Activated naive CD8-positive, alpha-beta T cell treated with anti-CD3 and anti-CD28 coated beads, Interleukin-2, amount 50 U/mL, for 24 hours (primary cell): ENCODE results near the gene AKAP6.

Source experiments
- ATAC-seq: fragments of 150-1000 bp; cut with Tn5 transposase; one replicate; pipeline ENCODE4 v1.10.0; 2021
- DNase-seq: peaks from one replicate; pipeline ENCODE4 v3.0.0; 2021
- H3K27ac Mint-ChIP-seq: one replicate; pipeline ENCODE4 v1.8.0; 2021; ENCODE audit warnings: mild to moderate bottlenecking, mixed read lengths
- H3K27me3 Mint-ChIP-seq: one replicate; pipeline ENCODE4 v1.8.0; 2021; ENCODE audit warnings: mixed read lengths
- H3K36me3 Mint-ChIP-seq: one replicate; pipeline ENCODE4 v1.8.0; 2021; ENCODE audit warnings: low read depth, mixed read lengths
- H3K4me1 Mint-ChIP-seq: one replicate; pipeline ENCODE4 v1.8.0; 2021; ENCODE audit warnings: mixed read lengths
- H3K4me3 Mint-ChIP-seq: one replicate; pipeline ENCODE4 v1.8.0; 2021; ENCODE audit warnings: mild to moderate bottlenecking, moderate library complexity, mixed read lengths
- H3K9me3 Mint-ChIP-seq: one replicate; pipeline ENCODE4 v1.8.0; 2021; ENCODE audit warnings: mixed read lengths

Gene AKAP6

GRCh38 chr14:32319368-32320049 lies 9.6 kb upstream of the AKAP6 start:
- no peaks in the 10 kb centered on the region for H3K36me3 Mint-ChIP-seq
- no peaks in the 10 kb centered on the region for H3K27me3 Mint-ChIP-seq
- H3K27ac Mint-ChIP-seq = no peak overlapping the region
- ATAC-seq = no peak
- H3K4me3 Mint-ChIP-seq = no peak overlapping the region
- no peaks in the 10 kb centered on the region for H3K9me3 Mint-ChIP-seq
- no peak for DNase-seq
- no peaks in the 10 kb centered on the region for H3K4me1 Mint-ChIP-seq

- Mint-ChIP-seq H3K36me3 (no peaks in the 10 kb centered on the region), H3K27me3 (no peaks in the 10 kb centered on the region), H3K27ac (no peak overlapping the region), H3K4me1 (no peaks in the 10 kb centered on the region), H3K4me3 (no peak overlapping the region), H3K9me3 (peaks cover 10% of the 10 kb centered on the region)
- no peak for ATAC-seq
- DNase-seq = no peak
Observed at GRCh38 chr14:32324601-32325000, 4.5 kb upstream of the AKAP6 start.

GRCh38 chr14:32327255-32327961 lies 1.7 kb upstream of the AKAP6 start:
- Mint-ChIP-seq H3K4me1 (no peaks in the 10 kb centered on the region), H3K9me3 (peaks cover 10% of the 10 kb centered on the region), H3K36me3 (no peaks in the 10 kb centered on the region), H3K27me3 (no peaks in the 10 kb centered on the region), H3K4me3 (no peak overlapping the region), H3K27ac (no peak overlapping the region)
- ATAC-seq (peak; percentile 52), DNase-seq (no peak)

- no peak for DNase-seq
- Mint-ChIP-seq H3K27ac (no peak overlapping the region), H3K36me3 (no peaks in the 10 kb centered on the region), H3K9me3 (peaks cover 10% of the 10 kb centered on the region), H3K27me3 (no peaks in the 10 kb centered on the region), H3K4me3 (no peak overlapping the region), H3K4me1 (no peaks in the 10 kb centered on the region)
- no peak for ATAC-seq
Observed at GRCh38 chr14:32329690-32330285, 690 bp downstream of the AKAP6 start.

- H3K9me3 Mint-ChIP-seq = peaks cover 3% of the 10 kb centered on the region
- H3K4me3 Mint-ChIP-seq = no peak overlapping the region
- DNase-seq (no peak), ATAC-seq (no peak)
- no peak overlapping the region for H3K27ac Mint-ChIP-seq
- no peaks in the 10 kb centered on the region for H3K36me3 Mint-ChIP-seq
- H3K27me3 Mint-ChIP-seq = no peaks in the 10 kb centered on the region
- H3K4me1 Mint-ChIP-seq = no peaks in the 10 kb centered on the region
Observed at GRCh38 chr14:32330351-32331111, 1.4 kb downstream of the AKAP6 start.

GRCh38 chr14:32331206-32331605 lies 2.1 kb downstream of the AKAP6 start:
- H3K27ac Mint-ChIP-seq = no peak overlapping the region
- no peak overlapping the region for H3K4me3 Mint-ChIP-seq
- ATAC-seq (no peak), DNase-seq (no peak)
- H3K27me3 Mint-ChIP-seq = no peaks in the 10 kb centered on the region
- H3K36me3 Mint-ChIP-seq = no peaks in the 10 kb centered on the region
- no peaks in the 10 kb centered on the region for H3K4me1 Mint-ChIP-seq
- H3K9me3 Mint-ChIP-seq = no peaks in the 10 kb centered on the region

GRCh38 chr14:32332415-32333316 lies 3.6 kb downstream of the AKAP6 start:
- no peaks in the 10 kb centered on the region for H3K9me3 Mint-ChIP-seq
- H3K4me1 Mint-ChIP-seq = no peaks in the 10 kb centered on the region
- no peak for ATAC-seq
- H3K4me3 Mint-ChIP-seq = no peak overlapping the region
- H3K27me3 Mint-ChIP-seq = no peaks in the 10 kb centered on the region
- no peak for DNase-seq
- no peak overlapping the region for H3K27ac Mint-ChIP-seq
- no peaks in the 10 kb centered on the region for H3K36me3 Mint-ChIP-seq

GRCh38 chr14:32336702-32337101 lies 7.6 kb downstream of the AKAP6 start:
- Mint-ChIP-seq H3K27me3 (no peaks in the 10 kb centered on the region), H3K9me3 (no peaks in the 10 kb centered on the region), H3K4me1 (no peaks in the 10 kb centered on the region), H3K4me3 (no peak overlapping the region), H3K27ac (no peak overlapping the region), H3K36me3 (no peaks in the 10 kb centered on the region)
- DNase-seq (no peak), ATAC-seq (no peak)

- Mint-ChIP-seq H3K4me3 (no peak overlapping the region), H3K4me1 (no peaks in the 10 kb centered on the region)
- ATAC-seq = no peak
Observed at GRCh38 chr14:32337759-32338158, 8.7 kb downstream of the AKAP6 start.

GRCh38 chr14:32339188-32339587 lies 10.1 kb downstream of the AKAP6 start:
- no peaks in the 10 kb centered on the region for H3K9me3 Mint-ChIP-seq
- DNase-seq (no peak), ATAC-seq (no peak)
- no peaks in the 10 kb centered on the region for H3K4me1 Mint-ChIP-seq
- no peak overlapping the region for H3K27ac Mint-ChIP-seq
- no peaks in the 10 kb centered on the region for H3K27me3 Mint-ChIP-seq
- no peaks in the 10 kb centered on the region for H3K36me3 Mint-ChIP-seq
- H3K4me3 Mint-ChIP-seq = no peak overlapping the region

More at GRCh38 chr14:32337759-32338158, 8.7 kb downstream of the AKAP6 start:
- Mint-ChIP-seq H3K27ac (no peak overlapping the region), H3K9me3 (no peaks in the 10 kb centered on the region), H3K27me3 (no peaks in the 10 kb centered on the region), H3K36me3 (no peaks in the 10 kb centered on the region)
- no peak for DNase-seq

GRCh38 chr14:32341947-32342846 lies 13.1 kb downstream of the AKAP6 start:
- DNase-seq (no peak), ATAC-seq (no peak)
- Mint-ChIP-seq H3K27ac (no peak overlapping the region), H3K4me1 (no peaks in the 10 kb centered on the region), H3K36me3 (no peaks in the 10 kb centered on the region), H3K4me3 (no peak overlapping the region), H3K27me3 (no peaks in the 10 kb centered on the region), H3K9me3 (no peaks in the 10 kb centered on the region)

GRCh38 chr14:32342847-32343194 lies 13.7 kb downstream of the AKAP6 start:
- H3K9me3 Mint-ChIP-seq = no peaks in the 10 kb centered on the region

GRCh38 chr14:32343926-32344430 lies 14.9 kb downstream of the AKAP6 start:
- ATAC-seq = no peak
- peaks cover 4% of the 10 kb centered on the region for H3K27me3 Mint-ChIP-seq
- no peaks in the 10 kb centered on the region for H3K36me3 Mint-ChIP-seq
- H3K27ac Mint-ChIP-seq = no peak overlapping the region
- no peaks in the 10 kb centered on the region for H3K4me1 Mint-ChIP-seq
- no peaks in the 10 kb centered on the region for H3K9me3 Mint-ChIP-seq
- no peak for DNase-seq
- H3K4me3 Mint-ChIP-seq = no peak overlapping the region

More at GRCh38 chr14:32342847-32343194, 13.7 kb downstream of the AKAP6 start:
- Mint-ChIP-seq H3K27me3 (peaks cover 2% of the 10 kb centered on the region), H3K27ac (no peak overlapping the region), H3K4me3 (no peak overlapping the region), H3K4me1 (no peaks in the 10 kb centered on the region), H3K36me3 (no peaks in the 10 kb centered on the region)
- DNase-seq (no peak), ATAC-seq (no peak)
